Esophagus squamous epithelium (tissue), 5 donors: ENCODE measurements around the gene ERF. TPM values are rescaled to one million over a fixed set of nuclear protein-coding genes. Genes with fewer than 3 reads are reported as not detected.
A peak's percentile ranks its signal among the peaks of the same experiment; 100 is the strongest.

Source experiments
- DNase-seq: peaks from one replicate; lab custom pipeline; 2025; lab: John Stamatoyannopoulos, UW
- H3K27ac ChIP-seq, 4 donors: fragments of 200-600 bp; sonication (generic); one replicate each; pipeline ENCODE4 v1.5.1; 2016 to 2019; ENCODE audit warnings: mild to moderate bottlenecking in 1 of 4
- H3K27me3 ChIP-seq, 4 donors: fragments of 200-600 bp; sonication (generic); 1 replicate in 3 of 4; 2 replicates in 1 of 4; pipeline versions ENCODE4 v1.5.1 to v1.6.0; 2017 to 2021; ENCODE audit warnings: antibody characterized with exemption in 1 of 4
- H3K36me3 ChIP-seq, 3 donors: fragments of 200-600 bp; sonication (generic); one replicate each; pipeline ENCODE4 v1.5.1; 2016 to 2019
- H3K4me1 ChIP-seq, 3 donors: fragments of 200-600 bp; sonication (generic); one replicate each; pipeline ENCODE4 v1.5.1; 2017 to 2019
- H3K4me3 ChIP-seq, 4 donors: fragments of 200-600 bp; sonication (generic); 1 replicate in 3 of 4; 2 replicates in 1 of 4; pipeline ENCODE4 v1.5.1; 2016 to 2019; ENCODE audit warnings: mild to moderate bottlenecking in 2 of 4, moderate library complexity in 1 of 4
- H3K9me3 ChIP-seq, 3 donors: fragments of 200-600 bp; sonication (generic); one replicate each; pipeline ENCODE4 v1.5.1; 2016 to 2019
- POLR2A ChIP-seq, 4 donors: fragments of 450-650 bp; IDR thresholded peaks; one replicate each; pipeline ENCODE4 v1.6.1; 2017; ENCODE audit warnings: antibody characterized with exemption in 4 of 4, mild to moderate bottlenecking in 4 of 4, moderate library complexity in 3 of 4
- WGBS, 2 donors: methylation state at CpG; one replicate each; pipeline ENCODE4 v1.1.5; 2018; 5-methylcytosine and 5-hydroxymethylcytosine counted together
- intact Hi-C: fragments of 100-400 bp; cut with DNase I; formaldehyde crosslinking; loops from one replicate; pipeline ENCODE4 v1.15.0; 2022
- total RNA-seq, 4 donors: library from RNA; depleted of rRNA; stranded (reverse); fragments of >200 nt; gene quantifications; one replicate each; pipeline ENCODE4 v1.1.0, GENCODE V29; 2016
- TF ChIP-seq, protein P1 (sequence below), 6 experiments: fragments of 450-650 bp in 4 of 6; fragments of 200-600 bp in 2 of 6; sonication (generic) in 2 of 6; IDR thresholded peaks; one replicate each; pipeline ENCODE4 v1.5.1; 2016 to 2019; ENCODE audit warnings: antibody characterized with exemption in 6 of 6, mild to moderate bottlenecking in 4 of 6, moderate library complexity in 4 of 6
- donor health status: DM: yes; HTN: yes; CAD: no.

ERF gene
- total RNA-seq, 4 donors from 2014 or later: 13.3 to 32.5 (median 21.0) TPM

- no peak for DNase-seq
- Histone ChIP-seq H3K9me3 (no peaks in the 10 kb centered on the region), H3K27me3 (no peaks in the 10 kb centered on the region), H3K27ac (peak overlapping the region in 3 of 4 donors; percentile 46 to 98 (median 62)), H3K4me3 (no peak overlapping the region), H3K36me3 (peaks cover 4 to 22% (median 6%) of the 10 kb centered on the region in 3 donors), H3K4me1 (peaks cover 25 to 87% (median 30%) of the 10 kb centered on the region in 3 donors)
- intact Hi-C loops: loop anchor here (10.0 kb wide), 1 partner anchor 48 kb away; no protein-coding TSS in a partner anchor
- WGBS, 2 donors: 0 to 25% methylated on average over 5 to 9 of the region's 10 CpGs
- TF ChIP-seq, protein P1, sequence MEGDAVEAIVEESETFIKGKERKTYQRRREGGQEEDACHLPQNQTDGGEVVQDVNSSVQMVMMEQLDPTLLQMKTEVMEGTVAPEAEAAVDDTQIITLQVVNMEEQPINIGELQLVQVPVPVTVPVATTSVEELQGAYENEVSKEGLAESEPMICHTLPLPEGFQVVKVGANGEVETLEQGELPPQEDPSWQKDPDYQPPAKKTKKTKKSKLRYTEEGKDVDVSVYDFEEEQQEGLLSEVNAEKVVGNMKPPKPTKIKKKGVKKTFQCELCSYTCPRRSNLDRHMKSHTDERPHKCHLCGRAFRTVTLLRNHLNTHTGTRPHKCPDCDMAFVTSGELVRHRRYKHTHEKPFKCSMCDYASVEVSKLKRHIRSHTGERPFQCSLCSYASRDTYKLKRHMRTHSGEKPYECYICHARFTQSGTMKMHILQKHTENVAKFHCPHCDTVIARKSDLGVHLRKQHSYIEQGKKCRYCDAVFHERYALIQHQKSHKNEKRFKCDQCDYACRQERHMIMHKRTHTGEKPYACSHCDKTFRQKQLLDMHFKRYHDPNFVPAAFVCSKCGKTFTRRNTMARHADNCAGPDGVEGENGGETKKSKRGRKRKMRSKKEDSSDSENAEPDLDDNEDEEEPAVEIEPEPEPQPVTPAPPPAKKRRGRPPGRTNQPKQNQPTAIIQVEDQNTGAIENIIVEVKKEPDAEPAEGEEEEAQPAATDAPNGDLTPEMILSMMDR (IDR thresholded peaks at IDR 0.05): peak; percentile 24 to 67 (median 53)
- TF ChIP-seq POLR2A (IDR thresholded peaks at IDR 0.05): no peak
These were observed 8.6 kb downstream of the ERF start for GRCh38 chr19:42246143-42246921.

DNA sequence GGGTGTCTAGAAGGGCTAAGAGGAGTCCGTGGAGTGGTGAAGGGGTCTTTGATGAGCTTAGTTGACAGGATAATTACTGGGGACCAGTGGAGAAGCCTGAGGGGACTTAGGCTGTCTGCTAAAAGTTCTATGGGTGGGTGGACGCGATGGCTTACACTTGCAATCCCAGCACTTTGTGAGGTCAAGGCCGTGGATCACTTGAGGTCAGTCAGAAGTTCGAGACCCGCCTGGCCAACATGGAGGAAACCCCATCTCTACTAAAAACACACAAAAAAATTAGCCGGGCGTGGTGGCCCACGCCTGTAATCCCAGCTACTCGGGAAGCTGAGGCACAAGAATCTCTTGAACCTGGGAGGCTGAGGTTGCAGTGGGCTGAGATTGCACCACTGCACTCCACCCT is 9.7 kb downstream of the ERF start:
- TF ChIP-seq POLR2A (IDR thresholded peaks at IDR 0.05): no peak
- TF ChIP-seq, protein P1 (IDR thresholded peaks at IDR 0.05): no peak
- H3K27ac ChIP-seq: peak overlapping the region; percentile 89 to 98 (median 96)
- no peaks in the 10 kb centered on the region for H3K27me3 ChIP-seq
- intact Hi-C loops: loop anchor here (10.0 kb wide), 1 partner anchor 50 kb away; no protein-coding TSS in a partner anchor
- DNase-seq: no peak
- H3K4me1 ChIP-seq: peaks cover 20 to 87% (median 29%) of the 10 kb centered on the region in 3 donors
- peaks cover 4 to 22% (median 6%) of the 10 kb centered on the region in 3 donors for H3K36me3 ChIP-seq
- 70 to 73% methylated on average over 10 of the region's 10 CpGs for WGBS, 2 donors
- no peaks in the 10 kb centered on the region for H3K9me3 ChIP-seq
- peak overlapping the region in 2 of 4 donors; percentile 80 to 98 for H3K4me3 ChIP-seq

DNA sequence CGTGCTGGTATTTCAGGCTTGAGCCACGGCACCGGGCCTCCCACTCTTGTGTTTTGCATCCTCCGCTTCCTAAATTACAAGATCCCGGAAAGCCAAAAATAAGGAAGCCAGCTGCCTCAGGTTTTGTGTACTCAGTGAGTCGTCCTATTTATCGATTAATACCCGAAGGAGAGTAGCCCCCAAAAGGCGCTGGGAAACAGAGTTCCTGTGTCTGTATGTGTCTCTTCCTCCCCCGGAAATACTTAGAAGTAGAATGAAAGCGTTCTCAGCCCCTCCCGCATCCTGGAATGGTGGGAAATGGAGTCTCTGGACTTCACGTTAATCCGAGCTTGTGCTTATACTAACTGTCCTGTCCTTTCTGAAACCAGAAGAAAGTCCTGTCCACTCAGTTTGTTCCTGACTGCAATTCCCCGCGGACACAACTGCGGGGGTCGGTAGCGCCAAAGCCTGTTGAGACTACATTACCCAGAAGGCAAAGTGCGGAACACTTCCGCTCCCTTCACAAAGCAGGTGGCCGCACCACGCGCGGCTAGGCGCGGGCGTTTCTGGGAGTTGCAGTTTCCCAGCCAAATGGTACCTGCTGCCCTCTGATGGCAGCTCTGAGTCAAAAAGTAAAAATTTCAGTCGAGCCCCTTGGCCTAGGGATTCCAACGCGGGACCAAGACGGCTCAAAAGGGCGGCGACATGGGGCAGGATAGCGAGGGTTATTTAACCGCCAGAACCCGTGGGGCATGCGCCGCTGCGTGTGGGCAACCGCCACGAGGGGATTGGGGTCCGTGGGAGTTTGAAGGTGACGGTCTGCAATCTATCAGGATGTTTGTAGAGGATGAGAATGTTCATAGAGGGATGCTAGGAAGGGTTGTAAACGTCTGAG is 10.3 kb downstream of the ERF start:
- peaks cover 20 to 87% (median 28%) of the 10 kb centered on the region in 3 donors for H3K4me1 ChIP-seq
- intact Hi-C loops: loop anchor here (10.0 kb wide), 1 partner anchor 50 kb away; no protein-coding TSS in a partner anchor
- H3K9me3 ChIP-seq: no peaks in the 10 kb centered on the region
- peak overlapping the region; percentile 80 to 98 (median 90) for H3K4me3 ChIP-seq
- 2 to 3% methylated on average over 26 to 27 of the region's 45 CpGs for WGBS, 2 donors
- TF ChIP-seq, protein P1 (IDR thresholded peaks at IDR 0.05): peak; percentile 59 to 84 (median 68)
- TF ChIP-seq POLR2A (IDR thresholded peaks at IDR 0.05): peak in 3 of 4 donors; percentile 14 to 74 (median 49)
- peak overlapping the region; percentile 89 to 98 (median 96) for H3K27ac ChIP-seq
- no peaks in the 10 kb centered on the region for H3K27me3 ChIP-seq
- peaks cover 2 to 22% (median 5%) of the 10 kb centered on the region in 3 donors for H3K36me3 ChIP-seq
- peak; percentile 66 for DNase-seq

DNA sequence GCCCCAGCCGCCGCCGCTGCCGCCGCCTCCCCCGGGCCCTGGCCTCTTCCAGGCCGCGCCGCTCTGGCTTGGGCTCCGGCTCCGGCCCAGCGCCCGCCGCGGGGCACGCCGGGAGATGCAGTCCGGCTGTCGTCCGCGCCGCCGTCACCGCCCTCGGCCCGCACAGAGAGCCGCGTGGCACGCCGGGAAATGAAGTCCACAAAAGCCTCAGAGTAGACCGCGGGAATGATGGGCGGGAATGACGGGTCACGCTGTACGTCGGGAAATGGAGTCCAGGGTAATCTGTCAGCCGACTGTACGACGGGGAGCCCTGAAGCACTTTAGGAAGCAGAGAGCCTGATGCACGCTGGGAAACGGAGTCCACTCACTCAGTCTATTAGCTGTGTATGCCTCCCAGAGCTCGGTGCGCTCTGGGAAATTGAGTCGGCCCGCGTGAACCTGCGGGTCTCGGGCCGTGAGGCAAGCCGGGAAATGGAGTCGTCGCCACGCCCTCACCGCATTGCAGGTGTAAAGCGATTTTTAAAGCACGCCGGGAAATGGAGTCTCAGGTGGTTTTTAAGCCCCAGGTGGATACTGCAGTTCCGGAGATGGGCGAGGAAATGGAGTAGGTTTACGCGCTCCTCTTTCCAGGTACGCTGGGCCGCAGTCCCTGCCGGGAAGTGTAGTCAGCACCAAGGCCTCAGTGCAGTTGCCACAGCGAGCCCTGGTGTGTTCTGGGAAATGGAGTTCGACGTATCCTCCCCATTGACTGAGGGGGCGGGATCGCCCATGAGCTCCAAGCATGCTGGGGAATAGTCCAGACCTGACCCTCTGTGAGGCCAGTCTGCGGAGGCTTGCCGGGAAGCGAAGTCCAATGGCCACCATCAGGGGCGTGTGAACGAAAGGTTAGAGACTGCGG is 12.2 kb downstream of the ERF start, which contains the start of gene GSK3A:
TSS of gene GSK3A (minus strand) at position 91 of the 898 bp plus-strand sequence. CDS start 137 bp downstream, outside the sequence.
- Histone ChIP-seq H3K4me3 (peak within 1 kb of the TSS; percentile 80 to 98 (median 90)), H3K9me3 (no peaks in the 10 kb centered on the region), H3K27me3 (no peaks in the 10 kb centered on the region), H3K4me1 (peaks cover 20 to 78% (median 28%) of the 10 kb centered on the region in 3 donors), H3K27ac (peak within 1 kb of the TSS; percentile 89 to 98 (median 96)), H3K36me3 (peaks cover 0 to 25% (median 0%) of the 10 kb centered on the region in 3 donors)
- peak; percentile 99 for DNase-seq
- TF ChIP-seq, protein P1 (IDR thresholded peaks at IDR 0.05): peak in 1 of 6 experiments; percentile 16
- TF ChIP-seq POLR2A (IDR thresholded peaks at IDR 0.05): peak in 3 of 4 donors; percentile 83 to 88 (median 84)
- WGBS, 2 donors: 0% methylated on average over 7 to 35 of the region's 76 CpGs
- intact Hi-C loops: loop anchor here (10.0 kb wide), 1 partner anchor 52 kb away; no protein-coding TSS in a partner anchor
